ENCODE measurements around the gene TFDP2.
A peak's percentile ranks its signal among the peaks of the same experiment; 100 is the strongest.

The TFDP2 gene

DNA sequence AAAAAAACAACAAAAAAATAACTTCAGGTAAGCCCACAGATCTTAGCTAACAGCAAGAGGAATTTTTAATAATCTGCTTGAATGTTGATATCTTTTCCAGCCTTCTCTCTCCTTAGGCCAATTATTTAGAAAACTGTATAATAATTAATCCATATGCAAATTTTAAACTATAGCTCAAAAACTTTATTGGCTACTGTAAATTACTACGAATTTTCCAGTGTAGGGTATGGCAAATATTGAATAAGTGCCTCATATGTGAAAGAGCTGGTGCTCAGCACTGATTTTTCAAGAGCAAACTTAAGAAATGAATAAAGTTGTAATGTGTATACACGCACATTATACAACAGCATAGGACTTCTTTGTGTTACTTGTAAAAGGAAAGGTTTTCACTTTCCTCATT, 123.0 kb downstream of the TFDP2 start:
- TF ChIP-seq, protein P1, sequence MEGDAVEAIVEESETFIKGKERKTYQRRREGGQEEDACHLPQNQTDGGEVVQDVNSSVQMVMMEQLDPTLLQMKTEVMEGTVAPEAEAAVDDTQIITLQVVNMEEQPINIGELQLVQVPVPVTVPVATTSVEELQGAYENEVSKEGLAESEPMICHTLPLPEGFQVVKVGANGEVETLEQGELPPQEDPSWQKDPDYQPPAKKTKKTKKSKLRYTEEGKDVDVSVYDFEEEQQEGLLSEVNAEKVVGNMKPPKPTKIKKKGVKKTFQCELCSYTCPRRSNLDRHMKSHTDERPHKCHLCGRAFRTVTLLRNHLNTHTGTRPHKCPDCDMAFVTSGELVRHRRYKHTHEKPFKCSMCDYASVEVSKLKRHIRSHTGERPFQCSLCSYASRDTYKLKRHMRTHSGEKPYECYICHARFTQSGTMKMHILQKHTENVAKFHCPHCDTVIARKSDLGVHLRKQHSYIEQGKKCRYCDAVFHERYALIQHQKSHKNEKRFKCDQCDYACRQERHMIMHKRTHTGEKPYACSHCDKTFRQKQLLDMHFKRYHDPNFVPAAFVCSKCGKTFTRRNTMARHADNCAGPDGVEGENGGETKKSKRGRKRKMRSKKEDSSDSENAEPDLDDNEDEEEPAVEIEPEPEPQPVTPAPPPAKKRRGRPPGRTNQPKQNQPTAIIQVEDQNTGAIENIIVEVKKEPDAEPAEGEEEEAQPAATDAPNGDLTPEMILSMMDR (IDR thresholded peaks at IDR 0.05; ENCODE audit: low read depth, low read length, missing control alignments): no peak
- no peak for DNase-seq (ENCODE audit: low read depth)
- H3K4me3 ChIP-seq (ENCODE audit: low read depth, low read length): no peak overlapping the region

GRCh38 chr3:142022381-142022780, 127.0 kb downstream of the TFDP2 start:
- H3K4me3 ChIP-seq (ENCODE audit: low read depth, low read length): no peak overlapping the region
- DNase-seq (ENCODE audit: low read depth): peak; percentile 18
- TF ChIP-seq, protein P1 (IDR thresholded peaks at IDR 0.05; ENCODE audit: low read depth, low read length, missing control alignments): peak; percentile 18

GRCh38 chr3:142021127-142021526, 128.2 kb downstream of the TFDP2 start:
- DNase-seq (ENCODE audit: low read depth): no peak
- no peak overlapping the region for H3K4me3 ChIP-seq (ENCODE audit: low read depth, low read length)
- TF ChIP-seq, protein P1 (IDR thresholded peaks at IDR 0.05; ENCODE audit: low read depth, low read length, missing control alignments): no peak

DNA sequence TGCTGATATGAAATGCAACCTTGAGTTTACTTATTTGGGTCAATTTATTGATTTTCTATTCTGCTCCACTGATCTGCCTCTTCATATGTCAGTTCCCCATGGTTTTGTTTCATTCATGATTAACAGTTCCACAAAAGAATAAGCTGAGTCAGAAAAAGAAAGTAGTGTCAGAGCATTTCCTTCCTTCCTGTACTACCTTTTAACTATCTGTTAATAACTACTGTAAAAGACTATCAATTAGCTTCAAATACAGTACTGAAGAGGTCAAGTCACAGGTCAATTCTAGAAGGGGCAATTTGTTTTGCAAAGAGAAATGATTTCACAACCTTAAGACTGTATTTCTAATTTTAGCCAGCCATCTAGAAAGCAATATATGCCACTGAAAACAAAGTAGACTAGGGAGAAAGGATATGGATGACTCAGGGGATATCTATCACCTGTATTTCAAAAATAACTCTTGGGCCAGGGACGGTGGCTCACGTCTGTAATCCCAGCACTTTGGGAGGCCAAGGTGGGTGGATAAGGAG, 129.5 kb downstream of the TFDP2 start:
- no peak overlapping the region for H3K4me3 ChIP-seq (ENCODE audit: low read depth, low read length)
- TF ChIP-seq, protein P1 (IDR thresholded peaks at IDR 0.05; ENCODE audit: low read depth, low read length, missing control alignments): no peak
- peak; percentile 5 for DNase-seq (ENCODE audit: low read depth)

DNA sequence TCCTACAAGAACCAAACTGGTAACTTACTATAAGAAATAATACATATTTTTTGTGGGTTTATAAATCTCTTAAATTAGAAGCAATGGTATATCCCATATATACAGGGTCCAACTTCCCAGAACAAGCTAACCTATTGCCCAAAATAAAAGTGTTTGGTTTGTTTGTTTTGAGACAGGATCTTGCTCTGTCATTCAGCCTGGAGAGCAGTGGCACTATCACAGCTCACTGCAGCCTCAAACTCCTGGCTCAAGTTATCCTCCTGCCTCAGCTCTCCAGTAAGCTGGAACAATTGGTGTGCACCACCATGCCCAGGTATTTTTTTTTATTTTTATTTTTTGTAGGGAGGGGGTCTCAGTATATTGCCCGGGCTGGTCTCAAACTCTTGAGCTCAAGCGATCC, 135.4 kb downstream of the TFDP2 start:
- H3K4me3 ChIP-seq (ENCODE audit: low read depth, low read length): no peak overlapping the region
- TF ChIP-seq, protein P1 (IDR thresholded peaks at IDR 0.05; ENCODE audit: low read depth, low read length, missing control alignments): no peak
- DNase-seq (ENCODE audit: low read depth): no peak

DNA sequence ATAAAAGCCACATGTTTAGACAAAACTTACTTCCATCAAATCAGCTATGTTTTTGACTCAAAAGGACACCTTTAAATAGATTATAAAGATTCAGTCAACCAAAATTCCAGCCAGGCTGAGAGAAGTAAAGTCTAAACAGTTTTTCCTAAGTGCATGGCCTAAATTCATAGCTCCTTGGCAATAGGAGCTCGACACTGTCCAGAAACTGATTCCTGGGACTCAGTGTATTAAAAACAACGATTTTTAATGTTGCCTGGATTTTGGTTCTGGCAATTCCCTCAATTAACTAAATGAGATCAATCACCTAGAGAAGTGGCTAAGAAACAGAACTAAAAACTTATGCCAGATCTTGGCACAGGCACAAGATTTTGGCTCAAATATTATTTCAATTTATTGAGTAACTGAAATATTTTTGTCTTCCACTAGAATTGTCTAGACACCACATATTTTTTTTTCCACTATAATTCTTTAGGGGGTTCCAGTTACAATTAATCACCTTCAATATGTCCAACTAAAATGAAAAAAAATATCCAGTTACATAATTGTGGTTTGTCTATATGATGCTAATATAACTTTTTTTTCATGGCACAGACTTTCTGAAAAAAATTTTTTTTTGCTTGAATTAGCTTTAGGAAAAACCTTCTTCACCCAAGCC, 135.9 kb downstream of the TFDP2 start:
- H3K4me3 ChIP-seq (ENCODE audit: low read depth, low read length): no peak overlapping the region
- TF ChIP-seq, protein P1 (IDR thresholded peaks at IDR 0.05; ENCODE audit: low read depth, low read length, missing control alignments): no peak
- no peak for DNase-seq (ENCODE audit: low read depth)

DNA sequence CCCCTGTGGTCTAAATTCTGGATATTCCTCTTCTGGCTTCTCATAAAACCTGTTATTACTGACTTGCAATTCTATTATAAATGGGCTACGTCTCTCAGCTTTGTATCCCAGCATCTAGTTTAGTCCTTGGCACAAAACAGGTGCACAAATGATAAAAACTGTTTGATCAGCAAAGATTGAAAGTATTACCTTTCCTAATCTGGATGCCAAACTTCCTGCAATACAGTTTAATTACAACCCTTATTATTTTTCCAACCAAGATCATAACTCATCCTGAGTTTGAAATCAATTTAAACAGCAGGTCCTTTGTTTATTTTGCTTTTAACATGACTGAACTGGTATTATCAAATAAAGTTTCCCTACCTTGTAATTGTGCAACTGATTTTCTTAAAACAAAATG, 140.3 kb downstream of the TFDP2 start:
- no peak overlapping the region for H3K4me3 ChIP-seq (ENCODE audit: low read depth, low read length)
- TF ChIP-seq, protein P1 (IDR thresholded peaks at IDR 0.05; ENCODE audit: low read depth, low read length, missing control alignments): no peak
- DNase-seq (ENCODE audit: low read depth): no peak

Data from GM12864 (cell line).